H1 (cell line): Measurements from ENCODE around the gene AP4M1. TPM values are rescaled to one million over a fixed set of nuclear protein-coding genes. Genes with fewer than 3 reads are reported as not detected.

ENCODE experiments used
- NRF1 ChIP-seq: IDR thresholded peaks from 2 replicates; pipeline ENCODE4 v1.6.1; 2011; ENCODE audit warnings: mild to moderate bottlenecking, low read depth, low read length, improper control_type of control experiment
- RXRA ChIP-seq: IDR thresholded peaks from 2 replicates; pipeline ENCODE4 v1.6.1; 2011; ENCODE audit warnings: low read depth, mild to moderate bottlenecking, low read length, moderate library complexity; ENCODE audit not compliant: insufficient read depth
- SP2 ChIP-seq: IDR thresholded peaks from 2 replicates; pipeline ENCODE4 v1.6.1; 2012; ENCODE audit warnings: mild to moderate bottlenecking, low read length, inconsistent platforms
- polyA plus RNA-seq, 7 experiments: library from polyadenylated mRNA; depleted of rRNA in 3 of 7; stranded (reverse) in 5 of 7; unstranded in 2 of 7; fragments of >200 nt in 5 of 7; fragments of 200-250 nt in 2 of 7; gene quantifications; 1 replicate in 5 of 7; 2 replicates in 1 of 7; 4 replicates in 1 of 7; pipeline versions ENCODE4 v1.2.1 to v1.2.3, GENCODE V29; 2011 to 2013; ENCODE audit warnings: missing spikeins in 2 of 7, mixed read lengths in 2 of 7
- total RNA-seq: library from RNA; stranded (reverse); fragmentation: NEBNext Ultra II Directional; extraction: Animal tissue kit (Norgen Biotek cat#: 25700); gene quantifications from 2 replicates; pipeline ENCODE4 v1.2.1, GENCODE V29; 2021

AP4M1 gene
- total and polyA plus RNA-seq, 2 of the 8 experiments (the other 6 are each of a cell fraction or from before 2014, with no cell fraction given), result 15.2 to 16.6 TPM

- TF ChIP-seq SP2 (no peak), RXRA (no peak), NRF1 (no peak)
- TF ChIP-seq, all 59 proteins: peak for 0
These were observed 26.6 kb upstream of the AP4M1 start (continued) for GRCh38 chr7:100074841-100075240.
